HEK293 (cell line): Measurements from ENCODE around the gene PIM3.

Experiments used
- CTCF ChIP-seq: fragments of 450-650 bp; formaldehyde crosslinking; IDR thresholded peaks from 2 replicates; pipeline ENCODE4 v1.5.1; 2016; ENCODE audit warnings: missing biosample characterization, missing genetic modification characterization
- OVOL3 ChIP-seq: fragments of 450-650 bp; formaldehyde crosslinking; IDR thresholded peaks from 2 replicates; pipeline ENCODE4 v1.5.1; 2016; ENCODE audit warnings: missing biosample characterization, missing genetic modification characterization
- REPIN1 ChIP-seq: fragments of 450-650 bp; formaldehyde crosslinking; IDR thresholded peaks from 2 replicates; pipeline ENCODE4 v1.5.1; 2017; ENCODE audit warnings: missing biosample characterization, missing genetic modification characterization, low read depth
- SCRT1 ChIP-seq: fragments of 450-650 bp; formaldehyde crosslinking; IDR thresholded peaks from 2 replicates; pipeline ENCODE4 v1.5.1; 2016; ENCODE audit warnings: missing biosample characterization, missing genetic modification characterization, borderline replicate concordance
- YY1 ChIP-seq: fragments of 450-650 bp; formaldehyde crosslinking; IDR thresholded peaks from 2 replicates; pipeline ENCODE4 v1.5.1; 2018; ENCODE audit warnings: missing biosample characterization, missing genetic modification characterization
- ZBTB6 ChIP-seq: fragments of 450-650 bp; formaldehyde crosslinking; IDR thresholded peaks from 2 replicates; pipeline ENCODE4 v1.5.1; 2017; ENCODE audit warnings: missing biosample characterization, missing genetic modification characterization
- ZNF121 ChIP-seq: fragments of 450-650 bp; formaldehyde crosslinking; IDR thresholded peaks from 2 replicates; pipeline ENCODE4 v1.5.1; 2016; ENCODE audit warnings: missing biosample characterization, missing genetic modification characterization
- ZNF416 ChIP-seq: fragments of 450-650 bp; formaldehyde crosslinking; IDR thresholded peaks from 2 replicates; pipeline ENCODE4 v1.5.1; 2016; ENCODE audit warnings: missing biosample characterization, missing genetic modification characterization
- ZNF433 ChIP-seq: fragments of 450-650 bp; formaldehyde crosslinking; IDR thresholded peaks from 2 replicates; pipeline ENCODE4 v1.5.1; 2016; ENCODE audit warnings: missing biosample characterization, missing genetic modification characterization, low read depth
- ZNF449 ChIP-seq: fragments of 450-650 bp; formaldehyde crosslinking; IDR thresholded peaks from 2 replicates; pipeline ENCODE4 v1.5.1; 2017; ENCODE audit warnings: missing biosample characterization, mild to moderate bottlenecking, missing genetic modification characterization, moderate library complexity
- ZNF785 ChIP-seq: fragments of 450-650 bp; formaldehyde crosslinking; IDR thresholded peaks from 2 replicates; pipeline ENCODE4 v1.5.1; 2016; ENCODE audit warnings: missing biosample characterization, missing genetic modification characterization

GRCh38 chr22:50012211-50013181 is 51.9 kb downstream of the PIM3 start, which contains the start of gene IL17REL:
- TF ChIP-seq OVOL3 (tag by site-specific recombination) (no peak), CTCF (tag by site-specific recombination) (no peak), ZNF121 (no peak), REPIN1 (no peak), ZNF433 (no peak), ZNF449 (tag by site-specific recombination) (no peak), ZNF416 (tag by site-specific recombination) (no peak), ZBTB6 (tag by site-specific recombination) (no peak), YY1 (tag by site-specific recombination) (no peak), SCRT1 (tag by site-specific recombination) (no peak), ZNF785 (tag by site-specific recombination) (no peak)
